PC-9 (cell line): ENCODE data around the gene MALRD1.

ENCODE experiments used
- CTCF ChIP-seq: fragments of 200-600 bp; sonication (generic); conservative IDR thresholded peaks from 2 replicates; pipeline ENCODE4 v1.6.1; 2017; ENCODE audit warnings: mixed run types, antibody characterized with exemption, mild to moderate bottlenecking, moderate library complexity
- EZH2 ChIP-seq: fragments of 200-600 bp; sonication (generic); IDR thresholded peaks from 2 replicates; pipeline ENCODE4 v1.8.0; 2017; ENCODE audit warnings: antibody characterized with exemption, low read depth

- TF ChIP-seq CTCF: no peak
- TF ChIP-seq EZH2: no peak
Measured at GRCh38 chr10:19656420-19657042, 607.9 kb downstream of the MALRD1 start.
